ENCODE data around the gene DYSF.

The DYSF gene

DNA sequence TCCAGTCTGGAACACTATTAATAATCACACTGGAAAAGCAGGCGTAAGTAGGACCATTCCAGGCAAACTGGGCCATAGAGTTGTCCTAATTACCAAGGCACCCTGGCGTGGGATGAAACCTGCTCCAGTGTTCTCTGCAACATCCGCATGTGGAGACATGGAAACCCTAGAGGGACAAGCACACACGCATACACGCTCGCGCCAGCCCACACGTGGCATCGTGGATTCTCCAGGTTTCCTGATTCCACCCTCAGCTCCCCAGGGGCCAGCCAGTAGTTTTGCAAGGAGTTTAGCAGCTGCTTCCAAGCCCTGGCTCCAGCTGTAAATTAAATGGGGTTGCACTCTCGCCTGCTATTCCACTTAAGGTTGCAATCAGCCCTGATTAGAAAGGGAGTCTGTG, 127.7 kb downstream of the DYSF start:
- no peak for DNase-seq

DNA sequence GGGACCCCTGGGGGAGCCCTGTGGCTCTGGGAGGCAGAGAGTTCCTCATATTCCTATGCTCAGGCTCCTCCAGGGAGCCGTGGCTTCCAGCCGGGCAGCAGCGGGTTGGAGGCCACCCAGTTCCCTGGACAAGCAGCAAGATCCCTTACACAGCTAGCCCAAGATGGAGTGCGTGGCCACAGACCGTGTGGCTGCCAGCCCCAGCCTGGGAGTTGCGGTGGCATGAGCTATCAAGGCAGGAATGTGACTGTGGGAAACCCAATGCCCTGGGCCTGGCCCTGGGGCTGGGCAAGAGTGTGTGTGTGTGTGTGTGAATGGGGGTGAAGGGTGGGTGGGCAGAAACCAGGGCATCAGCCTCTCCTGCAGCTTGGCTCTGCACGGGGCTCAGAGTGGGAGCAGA, 130.5 kb downstream of the DYSF start:
- DNase-seq, result no peak

DNA sequence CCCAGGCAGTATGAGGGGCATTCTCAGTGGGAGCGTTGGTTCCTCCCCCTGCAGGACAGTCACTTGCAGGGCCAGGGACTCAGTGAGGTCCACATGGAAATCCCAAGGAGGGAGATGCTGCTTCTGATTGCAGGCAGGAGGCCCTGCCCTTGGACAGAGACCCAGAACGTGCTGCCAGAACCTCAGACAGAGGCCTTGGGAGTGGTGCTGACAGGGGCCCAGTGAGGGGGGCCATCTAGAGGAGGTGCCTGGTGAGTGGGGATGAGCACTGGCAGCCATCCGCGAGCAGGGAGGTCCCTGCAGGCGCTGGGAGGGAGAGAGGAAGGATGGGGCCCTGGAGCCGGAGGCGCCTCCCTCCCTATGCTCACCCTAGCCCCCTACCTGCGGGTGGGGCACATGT, 133.1 kb downstream of the DYSF start:
- no peak for DNase-seq

DNA sequence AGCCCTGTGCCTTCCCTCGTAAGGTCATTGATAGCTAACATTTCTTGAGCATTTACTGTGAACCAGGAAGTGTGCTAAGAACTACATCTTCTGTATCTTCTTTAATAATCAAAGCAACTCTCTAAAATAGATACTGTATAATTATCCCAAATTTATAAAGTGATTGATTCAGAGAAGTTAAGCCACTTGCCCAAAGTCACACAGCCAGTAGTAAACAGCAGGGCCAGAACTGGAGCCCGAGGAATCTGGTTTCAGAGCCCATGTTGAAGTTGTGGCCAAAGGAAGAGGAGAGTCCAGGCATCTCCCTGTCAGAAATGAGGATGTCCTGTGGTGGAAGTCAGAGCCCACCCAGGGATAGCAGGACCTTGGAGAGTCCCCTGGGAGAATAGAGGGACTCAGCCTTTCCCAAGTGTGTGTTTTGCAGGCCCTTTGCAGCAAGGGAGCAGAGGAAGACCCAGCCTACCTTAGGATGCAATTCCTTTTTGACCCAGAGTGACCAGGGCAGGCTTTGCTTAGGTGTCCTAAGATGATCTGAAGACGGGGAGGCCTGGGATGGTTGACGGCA, 134.2 kb downstream of the DYSF start:
- no peak for DNase-seq

DNA sequence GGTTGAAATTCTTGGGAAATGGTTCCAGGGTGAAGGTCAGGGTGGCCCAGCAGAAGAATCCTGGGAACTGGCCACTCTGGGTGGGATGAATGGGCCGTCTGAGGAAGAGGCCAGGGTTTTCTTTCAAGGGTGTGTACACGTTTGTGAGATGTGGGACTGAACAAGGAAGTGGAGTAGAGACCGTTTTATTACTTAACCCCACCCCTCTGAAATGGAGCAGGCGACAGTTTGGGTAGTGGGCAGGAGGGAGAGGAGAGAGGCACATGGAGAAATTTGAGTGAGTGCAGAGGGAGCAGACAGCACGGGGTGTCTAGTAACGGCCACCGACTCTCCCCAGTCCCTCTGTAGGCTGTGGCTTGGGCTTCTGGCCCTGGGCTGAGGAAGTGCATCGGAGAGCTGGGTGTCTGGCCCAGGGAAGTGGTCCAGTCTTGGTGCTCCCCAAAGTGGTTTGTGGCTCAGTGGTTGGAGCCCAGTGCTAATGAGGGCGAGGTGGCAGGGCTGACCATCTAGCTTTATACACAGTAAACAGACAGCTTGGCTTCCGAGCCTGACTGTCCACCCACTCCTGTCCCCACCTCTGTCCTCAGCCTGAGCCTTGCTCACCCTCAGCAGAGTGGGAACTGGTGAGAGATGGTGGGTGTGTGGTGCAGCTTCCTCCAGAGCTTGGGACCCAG, 135.3 kb downstream of the DYSF start:
- no peak for DNase-seq

DNA sequence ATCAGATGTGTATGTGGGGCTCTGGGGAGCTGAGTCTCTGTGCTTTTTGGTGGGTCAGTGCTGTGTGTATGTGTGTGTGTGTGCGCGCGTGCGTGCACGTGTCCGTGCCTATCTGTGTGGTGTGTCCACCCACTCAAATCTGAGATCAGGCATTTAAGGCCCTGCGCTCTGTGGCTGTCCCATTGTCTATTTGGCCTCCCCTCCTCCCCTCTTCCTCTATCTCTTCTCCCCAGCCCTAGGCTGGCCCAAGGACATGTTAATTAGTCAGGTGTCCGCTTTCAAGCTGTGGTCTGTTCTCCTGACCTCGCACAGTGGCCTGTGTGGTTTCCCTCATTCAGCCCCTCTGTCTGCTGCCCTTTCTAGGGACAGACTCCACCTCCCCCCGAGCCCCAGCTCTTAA, 136.4 kb downstream of the DYSF start:
- DNase-seq, result no peak

DNA sequence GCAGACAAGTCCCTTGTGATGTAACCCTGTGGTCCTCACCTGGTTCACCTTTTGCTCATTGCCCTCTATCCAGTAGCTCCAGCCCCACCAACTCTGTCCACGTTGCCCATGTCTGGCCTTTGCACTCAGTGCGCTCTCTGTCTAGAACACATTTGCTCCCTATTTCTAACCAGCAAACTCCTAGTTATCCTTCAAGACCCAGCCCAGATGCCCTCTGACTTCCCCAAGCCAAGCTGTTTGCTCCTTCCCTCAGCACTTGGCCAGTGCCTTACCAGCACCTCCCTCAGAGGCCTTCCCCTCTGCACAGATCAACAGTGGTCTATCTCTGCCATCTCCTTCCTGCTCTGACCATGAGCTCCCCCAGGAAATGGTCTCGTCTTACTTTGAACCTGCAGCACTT, 137.7 kb downstream of the DYSF start:
- DNase-seq, result no peak

DNA sequence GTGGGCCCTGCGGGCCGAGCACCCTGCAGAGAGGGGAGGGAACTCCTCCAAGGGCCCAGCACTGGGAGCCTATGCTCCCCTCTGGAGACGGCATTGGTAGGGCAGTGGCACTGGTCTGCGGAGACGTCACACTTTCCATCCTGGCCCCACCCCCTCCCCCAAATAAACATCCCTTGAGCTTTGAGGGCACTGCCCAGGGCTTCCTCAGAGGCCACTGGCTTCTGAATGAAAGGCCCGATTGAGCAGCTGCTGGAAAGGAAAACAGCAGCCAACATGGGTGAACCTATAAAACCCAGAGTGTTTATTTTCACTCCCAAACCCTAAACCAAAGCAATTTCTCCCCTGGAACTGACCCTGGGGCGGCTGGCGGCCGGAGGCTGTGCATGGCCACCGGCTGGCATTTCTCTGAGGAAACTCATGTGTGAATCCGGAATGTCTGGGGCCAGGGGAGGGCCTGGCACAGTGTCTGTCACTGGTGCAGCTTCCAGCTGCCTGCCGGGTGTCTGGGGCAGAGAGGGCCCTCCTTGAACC, 138.9 kb downstream of the DYSF start:
- no peak for DNase-seq

DNA sequence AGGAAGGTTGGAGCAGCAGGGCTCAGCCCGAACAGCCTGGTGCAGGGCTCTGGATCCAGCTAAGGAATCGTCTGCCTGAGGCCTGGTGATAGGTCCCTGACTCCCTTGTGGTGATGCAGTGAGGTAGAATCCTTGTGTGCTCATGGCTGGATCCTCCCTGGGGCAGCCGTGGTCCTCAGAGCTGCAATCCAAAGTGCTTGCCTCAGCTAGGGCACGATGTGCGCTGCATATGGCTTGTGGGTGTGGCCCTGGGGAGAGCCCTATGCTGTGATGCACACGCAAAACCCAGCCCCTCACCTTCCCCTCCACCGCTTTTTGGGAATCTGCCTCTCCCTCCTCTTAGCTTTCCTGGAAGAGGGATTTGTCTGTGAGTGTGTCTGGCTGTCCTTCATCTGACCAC, 142.2 kb downstream of the DYSF start:
- DNase-seq, result no peak

DNA sequence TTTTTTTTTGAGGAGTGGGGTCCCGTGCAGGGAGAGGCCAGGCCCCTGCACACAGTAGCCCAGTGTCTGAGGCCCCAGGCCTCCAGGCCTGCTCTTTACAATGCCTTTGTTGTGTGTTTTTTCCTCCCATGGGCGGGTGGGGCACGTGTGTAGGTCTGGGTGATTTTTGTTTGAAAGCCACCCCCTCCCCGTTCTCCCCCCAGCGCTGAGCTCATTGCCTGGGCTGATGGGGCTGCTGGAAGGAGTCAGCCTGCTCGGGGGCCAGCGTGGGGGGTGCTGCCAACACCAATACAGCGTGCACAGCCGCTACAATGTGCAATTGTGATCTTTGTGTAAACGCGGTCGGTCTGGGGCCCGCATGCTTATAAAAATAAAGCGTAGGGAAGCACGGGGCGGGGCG, 142.7 kb downstream of the DYSF start:
- DNase-seq, result no peak

DNA sequence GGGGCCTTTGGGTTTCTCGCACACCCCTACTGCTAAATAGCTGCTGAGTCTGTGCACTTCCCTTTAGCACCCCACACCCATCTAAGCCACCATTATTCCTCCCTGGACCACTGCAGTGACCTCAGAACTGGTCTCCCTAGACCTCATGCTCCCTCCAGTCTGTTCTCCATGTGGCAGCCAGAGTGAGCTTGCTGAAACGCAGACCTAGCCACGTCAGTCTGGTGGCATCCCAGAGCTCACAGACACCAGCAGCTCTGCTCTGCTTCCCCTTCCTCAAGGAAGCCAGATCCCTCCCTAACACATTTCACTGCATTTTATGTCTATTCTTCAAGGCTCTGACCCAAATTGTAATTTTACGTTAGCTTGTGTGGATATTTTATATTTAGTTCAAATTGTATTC, 144.4 kb downstream of the DYSF start:
- DNase-seq, result no peak

DNA sequence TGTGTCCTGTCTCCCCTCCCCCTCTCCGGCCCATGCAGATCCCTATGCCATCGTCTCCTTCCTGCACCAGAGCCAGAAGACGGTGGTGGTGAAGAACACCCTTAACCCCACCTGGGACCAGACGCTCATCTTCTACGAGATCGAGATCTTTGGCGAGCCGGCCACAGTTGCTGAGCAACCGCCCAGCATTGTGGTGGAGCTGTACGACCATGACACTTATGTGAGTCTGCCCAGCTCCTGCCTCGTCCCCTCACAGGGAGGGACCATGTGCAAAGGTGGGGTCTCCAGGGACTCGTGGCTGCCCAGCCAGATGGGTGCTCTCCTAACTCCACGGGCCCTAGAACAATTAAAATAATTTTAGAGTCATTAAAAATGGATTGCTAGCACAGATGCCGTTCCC, 145.2 kb downstream of the DYSF start:
- no peak for DNase-seq

DNA sequence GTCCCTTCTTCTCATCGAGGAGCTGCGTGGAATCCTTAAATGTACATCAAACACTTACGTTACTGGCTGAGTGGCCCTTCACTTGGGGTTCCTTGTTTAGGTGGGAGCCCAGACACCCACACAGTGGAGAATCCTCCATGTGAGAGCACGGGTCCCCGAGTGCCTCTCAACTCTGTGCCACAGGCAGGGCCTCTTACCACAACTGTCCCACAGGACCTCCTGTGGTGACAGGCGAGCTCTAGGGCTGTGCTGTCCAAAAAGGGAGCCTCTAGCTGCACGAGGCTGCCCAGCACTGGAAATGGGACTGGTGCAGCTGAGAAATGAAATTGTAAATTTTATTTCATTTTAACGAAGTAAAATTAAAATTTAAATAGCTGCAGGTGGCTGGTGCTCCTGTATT, 145.7 kb downstream of the DYSF start:
- no peak for DNase-seq

DNA sequence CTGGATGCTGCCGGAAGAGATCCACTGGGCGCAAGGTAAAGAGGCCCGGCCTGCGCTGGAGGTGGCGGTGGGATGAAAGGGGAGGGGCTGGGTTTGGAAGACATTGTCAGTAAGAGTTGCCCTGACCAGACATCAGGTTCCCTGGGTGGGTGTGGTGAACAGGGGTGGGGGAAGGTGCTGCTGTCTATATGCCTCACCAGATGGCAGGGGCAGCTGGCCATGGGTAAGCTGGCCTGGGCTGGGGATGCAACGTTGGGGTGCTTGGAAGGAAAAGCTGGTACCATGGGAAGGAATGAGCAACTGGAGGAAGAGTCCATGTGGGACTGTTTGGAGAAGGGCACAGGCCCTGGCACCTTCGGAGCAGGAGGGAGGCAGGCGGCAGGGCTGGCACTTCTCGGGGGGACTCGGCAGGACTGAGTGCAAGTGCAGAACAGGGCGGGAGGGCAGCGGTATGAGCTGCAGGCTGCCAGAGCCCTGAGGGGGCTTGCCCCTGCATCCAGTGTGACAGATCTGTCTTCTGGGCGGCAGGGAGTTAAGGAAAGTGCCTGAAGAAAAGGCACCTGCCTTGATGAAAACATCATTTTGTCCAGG, 146.4 kb downstream of the DYSF start:
- no peak for DNase-seq

DNA sequence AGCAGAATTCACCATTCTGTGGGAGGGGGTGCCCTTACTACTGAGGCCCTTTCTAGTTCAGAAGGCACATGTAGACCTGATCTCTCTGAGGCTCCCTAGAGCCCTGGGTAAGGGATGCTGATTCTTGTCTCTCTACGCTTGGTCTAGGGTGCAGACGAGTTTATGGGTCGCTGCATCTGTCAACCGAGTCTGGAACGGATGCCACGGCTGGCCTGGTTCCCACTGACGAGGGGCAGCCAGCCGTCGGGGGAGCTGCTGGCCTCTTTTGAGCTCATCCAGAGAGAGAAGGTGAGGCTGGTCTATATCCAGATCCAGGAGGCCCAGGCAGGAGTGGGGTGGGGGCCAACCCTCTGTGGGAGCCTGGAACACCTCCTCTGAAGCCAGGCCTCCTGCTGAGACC, 147.2 kb downstream of the DYSF start:
- no peak for DNase-seq

DNA sequence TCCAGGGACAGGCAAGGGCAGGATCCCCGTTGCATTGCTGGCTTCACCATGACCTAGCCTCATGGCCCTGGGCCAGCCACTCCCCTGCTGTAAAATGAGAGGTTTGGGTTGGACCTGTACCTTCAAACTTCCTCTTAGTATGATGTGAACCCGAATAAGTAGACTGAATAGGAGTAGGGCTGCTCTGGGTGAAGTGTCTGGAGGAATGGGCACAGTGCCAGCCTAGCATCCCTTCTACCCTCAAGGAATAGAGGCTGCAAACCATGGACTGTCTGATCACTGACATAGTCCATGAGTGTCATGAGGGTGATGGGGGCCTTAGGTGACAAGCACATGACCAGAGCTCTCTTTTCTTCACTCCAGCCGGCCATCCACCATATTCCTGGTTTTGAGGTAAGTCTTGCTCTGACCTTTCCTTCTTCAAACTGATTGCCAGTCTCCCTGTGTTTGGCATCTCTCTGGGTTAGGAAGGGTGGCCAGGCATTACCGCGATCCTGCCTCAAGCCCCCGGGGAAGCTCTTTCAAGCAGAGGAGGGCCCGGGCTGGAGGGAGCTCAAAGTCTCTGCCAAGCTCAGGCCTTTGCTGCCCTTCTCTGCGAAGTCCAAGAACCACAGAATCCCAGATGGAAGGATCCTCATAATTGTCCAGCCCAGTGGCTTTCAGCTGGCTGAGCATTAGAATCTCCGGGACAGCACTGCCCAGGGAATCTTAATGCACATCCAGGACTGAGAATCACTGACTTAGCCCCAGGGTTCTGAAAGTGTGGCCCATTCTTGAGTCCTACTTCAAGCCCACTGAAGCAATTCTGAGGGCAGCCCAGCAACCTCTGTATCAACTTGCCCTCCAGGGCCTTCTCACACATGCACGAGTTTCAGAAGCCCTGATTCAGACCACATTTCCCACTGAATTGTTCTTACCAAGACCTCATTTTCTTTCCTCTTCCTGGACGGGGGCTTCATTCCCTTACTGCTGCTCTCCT, 148.1 kb downstream of the DYSF start:
- no peak for DNase-seq

DNA sequence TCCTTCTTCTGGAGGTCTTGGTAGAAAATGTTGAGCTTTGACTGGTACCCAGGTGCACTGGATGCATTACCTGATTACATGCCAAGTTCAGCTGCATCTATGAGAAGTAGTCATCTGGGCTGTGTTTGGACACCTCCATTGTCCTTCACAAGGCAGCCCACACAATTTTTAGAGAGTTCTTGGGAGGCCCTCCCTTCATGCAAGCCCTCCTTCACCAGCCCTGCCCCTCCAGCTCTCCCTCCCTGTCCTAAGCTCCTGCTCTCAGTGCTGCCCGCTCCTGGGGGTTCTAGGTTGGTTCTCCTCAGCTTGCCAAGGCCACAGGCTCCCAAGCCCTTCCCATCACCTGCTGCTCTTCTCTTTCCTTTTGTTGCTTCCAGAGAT, 148.7 kb downstream of the DYSF start:
- DNase-seq, result no peak

DNA sequence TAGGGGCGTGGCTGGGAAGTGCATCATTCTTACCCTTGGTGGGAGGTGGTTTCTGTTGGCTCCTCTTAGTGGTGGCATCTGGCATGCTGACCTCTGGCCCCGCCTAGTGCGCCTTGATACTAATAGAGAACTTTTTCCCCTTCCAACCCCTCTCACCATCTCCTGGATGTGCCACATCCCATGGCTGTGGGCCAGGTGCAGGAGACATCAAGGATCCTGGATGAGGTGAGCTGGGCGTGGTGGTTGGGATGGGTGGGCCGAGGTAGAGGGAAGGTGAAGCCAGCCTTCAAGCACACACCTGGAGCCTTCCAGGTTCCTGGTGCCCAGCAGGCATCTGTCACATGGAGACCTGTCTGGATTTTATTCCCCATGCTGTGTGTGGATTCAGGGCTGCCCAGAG, 149.2 kb downstream of the DYSF start:
- DNase-seq, result no peak

DNA sequence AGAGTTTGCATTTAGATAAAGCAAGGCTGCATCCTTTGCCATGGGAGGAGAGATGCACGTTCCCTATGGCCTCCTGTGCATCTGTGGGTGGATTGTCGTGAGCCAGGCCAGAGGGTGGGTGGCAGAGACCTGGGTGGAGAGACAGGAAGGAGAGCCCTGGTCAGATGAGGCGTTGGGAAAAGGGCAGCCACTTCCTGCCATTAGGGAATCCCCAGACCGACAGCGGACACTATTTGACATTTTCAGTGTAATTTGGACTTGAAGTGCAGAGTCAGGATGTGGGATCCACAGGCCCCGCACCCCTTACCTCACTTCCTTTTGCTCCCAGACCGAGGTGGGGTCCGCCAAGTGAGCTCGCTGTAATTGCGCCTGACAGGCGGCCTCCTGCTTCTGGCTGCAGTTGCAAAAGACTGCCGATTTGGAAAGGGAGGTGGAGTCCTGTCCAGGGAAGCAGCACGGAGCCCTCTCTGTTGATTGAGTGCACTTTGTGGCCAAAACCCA, 150.0 kb downstream of the DYSF start:
- DNase-seq, result no peak

DNA sequence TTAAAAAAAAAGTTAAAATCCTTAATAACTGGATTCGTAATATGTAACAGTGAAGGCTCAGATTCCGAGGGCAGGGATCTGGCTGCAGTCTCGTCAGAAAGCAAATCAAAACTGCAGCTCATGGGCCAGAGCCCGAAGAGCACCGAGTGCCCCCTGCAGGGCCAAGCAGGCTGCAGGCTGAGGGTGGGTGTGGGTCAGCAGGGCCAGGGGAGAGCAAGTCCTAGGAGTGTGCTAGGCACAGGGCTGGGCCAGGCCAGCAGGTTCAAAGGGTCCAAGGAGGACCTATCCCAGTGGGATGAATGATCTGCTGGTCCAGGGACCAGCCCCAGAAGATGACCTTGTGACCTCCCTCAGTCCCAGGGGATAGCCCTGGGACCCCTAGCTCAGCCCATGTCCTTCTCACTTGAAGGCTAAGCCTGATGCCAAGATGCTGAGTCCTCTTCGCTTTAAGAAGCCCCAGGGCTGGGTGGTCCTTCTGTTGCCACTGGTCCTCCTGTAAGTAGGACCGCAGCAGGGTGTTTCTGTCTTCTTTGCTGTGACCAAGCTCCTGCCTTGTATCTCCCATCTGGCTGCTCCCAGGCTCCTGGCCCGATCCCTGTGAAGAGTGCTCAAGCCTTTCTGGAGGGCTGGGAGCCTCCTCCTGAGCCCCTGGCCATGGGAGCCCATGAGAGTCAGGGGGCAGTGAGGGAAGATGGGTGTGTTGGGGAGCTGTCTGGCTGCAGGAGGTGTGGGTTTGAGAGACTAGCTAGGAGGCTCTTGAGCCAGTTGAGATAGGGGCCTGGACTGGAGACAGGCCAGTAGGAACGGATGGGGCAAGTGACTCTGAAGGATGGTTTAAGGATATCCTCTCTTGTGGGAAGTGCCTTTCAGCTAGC, 150.7 kb downstream of the DYSF start:
- DNase-seq, result no peak

DNA sequence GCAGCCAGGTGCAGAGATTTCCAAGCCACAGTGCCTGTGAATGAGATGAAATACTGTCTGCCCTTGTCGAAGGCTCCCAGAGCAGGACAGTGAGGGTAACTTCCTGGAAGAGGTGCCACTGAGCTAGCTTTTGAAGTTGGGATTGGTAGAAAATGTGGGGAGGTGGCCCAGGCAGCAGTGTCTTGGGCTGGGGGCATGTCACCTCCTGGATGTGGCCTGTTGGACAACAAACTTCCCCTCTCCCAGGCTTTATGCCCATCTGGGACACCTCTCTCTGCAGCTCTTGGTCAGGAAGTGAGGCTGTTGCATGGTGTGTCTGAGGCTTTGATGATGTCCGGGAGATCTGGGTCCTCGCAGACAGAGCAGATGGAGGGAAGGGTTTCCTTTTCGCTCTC, 151.4 kb downstream of the DYSF start:
- DNase-seq, result no peak

DNA sequence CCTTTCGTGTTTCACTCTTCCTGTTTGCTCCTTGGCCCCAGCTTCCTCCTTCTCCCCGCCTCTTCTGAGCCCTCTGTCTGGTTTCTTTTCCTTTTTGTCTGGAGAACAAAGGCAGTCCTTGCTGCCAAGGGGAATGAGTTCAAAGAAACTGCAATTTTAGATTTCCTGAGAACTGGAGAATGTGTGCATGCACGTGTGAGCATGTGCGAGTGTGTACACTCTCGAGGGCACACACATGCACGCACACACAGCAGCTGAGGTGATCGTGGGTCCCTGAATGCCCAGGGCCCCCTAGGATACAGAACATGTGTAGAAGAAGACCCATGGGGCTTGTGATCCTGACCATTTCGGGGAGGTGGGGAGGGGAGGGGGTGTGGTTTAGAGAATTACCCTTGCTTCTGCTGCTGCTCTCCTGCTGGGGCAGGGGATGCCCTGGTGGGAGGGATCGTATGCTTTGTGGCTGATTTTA, 151.8 kb downstream of the DYSF start:
- no peak for DNase-seq
